Vein endothelial cell (primary cell): ENCODE results near the gene PHC3. TPM values are rescaled to one million over a fixed set of nuclear protein-coding genes. Genes with fewer than 3 reads are reported as not detected.

ENCODE experiments used
- small RNA-seq: library from RNA; depleted of rRNA; stranded (forward); fragments of <200 nt; gene quantifications from one replicate; pipeline ENCODE3, GENCODE V24; 2012
- total RNA-seq: library from RNA; depleted of rRNA; stranded (reverse); fragments of >200 nt; gene quantifications from 2 replicates; pipeline ENCODE4 v1.2.3, GENCODE V29; 2012

PHC3 gene
- 21.9 and 35.9 TPM in 2 replicates for total RNA-seq

GRCh38 chr3:170180908-170181885 lies at the start of gene PHC3:
Gene PHC3 (minus strand): TSS chr3:170181733. CDS start chr3:170181715, 18 bp downstream.

GRCh38 chr3:170221924-170222646 lies 40.6 kb upstream of the PHC3 start, which contains the start of gene PRKCI:
Gene PRKCI (plus strand): TSS chr3:170222424. CDS start chr3:170222670, 246 bp downstream.

Small RNAs within 50 kb of the gene (small RNA-seq; reads per million reads assigned to genes)
- gene RNU4-38P (not detected), gene RNU6-315P (not detected)

Other genes starting within 250 kb of the PHC3 start
- gene SEC62, start 214.9 kb downstream of the PHC3 start, total RNA-seq: 27.1 and 35.0 TPM in 2 replicates
- 5.6 and 7.7 TPM in 2 replicates for gene GPR160, start 143.7 kb downstream of the PHC3 start, total RNA-seq
- 31.4 and 39.6 TPM in 2 replicates for gene PRKCI, start 40.7 kb upstream of the PHC3 start, total RNA-seq
- gene SKIL, start 176.0 kb upstream of the PHC3 start, total RNA-seq: 83.4 and 112 TPM in 2 replicates
- gene CLDN11, start 237.1 kb upstream of the PHC3 start, total RNA-seq: 698 and 1,051 TPM in 2 replicates